ENCODE data around the gene EPOP.

The EPOP gene

DNA sequence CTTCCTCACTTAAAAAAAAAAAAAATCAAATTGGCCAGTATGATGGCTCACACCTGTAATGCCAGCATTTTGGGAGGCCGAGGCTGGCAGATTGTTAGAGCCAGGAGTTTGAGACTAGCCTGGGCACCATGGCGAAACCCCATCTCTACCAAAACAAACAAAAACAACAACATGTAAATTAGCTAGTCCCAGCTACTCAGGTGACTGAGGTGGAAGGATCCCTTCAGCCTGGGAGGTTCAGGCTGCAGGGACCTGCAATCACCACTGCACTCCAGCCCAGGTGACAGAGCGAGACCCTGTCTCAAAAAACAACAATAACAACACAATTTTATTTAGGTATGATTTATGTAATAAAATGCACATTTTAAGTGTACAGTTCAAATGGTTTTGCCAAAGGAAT is 6.3 kb upstream of the EPOP start:
- CTCF ChIA-PET = no interaction called here
- POLR2A ChIA-PET (ENCODE audit: low non-redundant PET) = no interaction called here
- no peak overlapping the region for H3K27ac ChIP-seq
- TF ChIP-seq CTCF (conservative IDR thresholded peaks at IDR 0.05; ENCODE audit: low read depth) = no peak
- no peak for DNase-seq (ENCODE audit: low spot score)

GRCh38 chr17:38677819-38678218 is 3.1 kb upstream of the EPOP start:
- ChIA-PET POLR2A (ENCODE audit: low non-redundant PET) (interaction anchor here (0.7 kb wide), 1 partner anchor 10 kb away, joined by 4 read pairs; no protein-coding TSS in a partner anchor), CTCF (interaction anchor here (0.6 to 2.2 kb wide), 9 partner anchors 13 to 331 kb away, joined by 3 to 10 read pairs (median 3); partner anchors contain the start of gene MLLT6)
- no peak overlapping the region for H3K27ac ChIP-seq
- no peak for TF ChIP-seq CTCF (conservative IDR thresholded peaks at IDR 0.05; ENCODE audit: low read depth)
- DNase-seq (ENCODE audit: low spot score) = no peak

DNA sequence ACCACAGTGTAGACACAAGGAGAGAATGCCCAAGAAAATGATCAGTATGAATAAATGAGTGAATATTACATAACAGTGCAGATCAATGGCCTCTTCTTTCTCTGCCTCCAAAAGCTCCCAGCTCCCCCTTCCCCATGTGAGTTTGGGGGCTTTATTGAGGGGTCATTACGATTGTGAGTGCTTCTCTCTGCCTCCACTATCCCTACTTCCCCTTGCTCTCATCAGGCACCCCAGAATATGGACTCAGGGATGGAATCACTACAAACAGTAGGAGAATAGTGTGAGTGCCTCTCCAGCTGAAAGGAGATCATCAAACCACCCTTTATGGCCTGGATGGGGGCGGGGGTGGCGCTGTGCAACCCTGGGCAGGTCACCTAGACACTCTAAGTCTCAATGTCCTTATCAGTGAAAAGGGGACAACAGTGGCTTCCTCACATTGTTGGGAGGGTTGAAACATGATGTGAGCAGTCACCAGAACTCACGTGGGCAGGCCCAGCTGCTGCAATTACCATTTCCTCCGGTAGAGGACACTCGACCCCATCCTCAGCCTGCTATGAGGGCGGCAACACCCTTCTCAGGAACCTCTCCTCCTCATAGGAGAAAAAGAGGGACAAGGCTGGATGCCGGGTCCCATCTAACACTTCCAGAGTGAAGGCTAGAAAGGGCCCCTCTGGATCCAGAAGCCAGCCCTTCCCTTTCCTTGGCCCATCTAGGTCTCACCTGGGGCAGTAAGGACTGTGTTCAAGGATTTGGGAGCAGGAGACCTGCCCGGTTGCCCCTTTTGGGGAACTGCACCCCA is 2.1 kb upstream of the EPOP start:
- peak; percentile 94 for TF ChIP-seq CTCF (conservative IDR thresholded peaks at IDR 0.05; ENCODE audit: low read depth)
- H3K27ac ChIP-seq = no peak overlapping the region; the same call in 1 of the 2 replicates
- DNase-seq (ENCODE audit: low spot score) = peak; percentile 83
- POLR2A ChIA-PET (ENCODE audit: low non-redundant PET) = interaction anchor here (0.5 to 0.7 kb wide), 2 partner anchors 27 to 54 kb away, joined by 4 read pairs; no protein-coding TSS in a partner anchor
- CTCF ChIA-PET = interaction anchor here (0.6 to 2.2 kb wide), 15 partner anchors 9 to 490 kb away, joined by 3 to 10 read pairs (median 3); partner anchors contain the start of gene MLLT6

GRCh38 chr17:38674014-38674748 is 576 bp downstream of the EPOP start:
- peak overlapping the region; percentile 48 for H3K27ac ChIP-seq
- ChIA-PET CTCF (interaction anchor here (0.7 to 1.3 kb wide), 4 partner anchors 11 to 35 kb away, joined by 3 read pairs; no protein-coding TSS in a partner anchor), POLR2A (ENCODE audit: low non-redundant PET) (no interaction called here)
- DNase-seq (ENCODE audit: low spot score) = no peak
- peak; percentile 23; the same call in 1 of the 2 replicates for TF ChIP-seq CTCF (conservative IDR thresholded peaks at IDR 0.05; ENCODE audit: low read depth)

DNA sequence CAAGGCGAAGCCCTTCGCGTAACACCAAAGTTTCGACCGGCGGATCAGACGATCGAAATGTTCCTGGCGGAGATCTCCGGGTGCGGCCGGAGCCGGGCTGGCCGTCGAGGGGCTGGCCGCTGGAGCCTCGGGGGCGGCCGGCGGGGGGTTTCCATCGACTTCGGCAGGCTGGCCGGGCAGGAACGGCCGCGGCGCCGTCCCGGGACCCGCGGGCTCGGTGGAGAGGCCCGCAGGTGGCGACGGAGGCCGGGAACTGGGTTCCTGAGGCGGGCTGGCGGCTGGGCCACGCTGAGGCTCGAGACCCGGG is 1.1 kb downstream of the EPOP start:
- no peak for TF ChIP-seq CTCF (conservative IDR thresholded peaks at IDR 0.05; ENCODE audit: low read depth)
- CTCF ChIA-PET = interaction anchor here (0.7 to 1.3 kb wide), 4 partner anchors 10 to 36 kb away, joined by 3 read pairs; no protein-coding TSS in a partner anchor
- DNase-seq (ENCODE audit: low spot score) = no peak
- POLR2A ChIA-PET (ENCODE audit: low non-redundant PET) = no interaction called here
- peak overlapping the region; percentile 48; the same call in 1 of the 2 replicates for H3K27ac ChIP-seq

Measured in RWPE1 (cell line).